Stimulated activated CD4-positive, alpha-beta T cell treated with anti-CD3 and anti-CD28 coated beads, TNF-alpha, amount 100 ng/mL, for 1 hour (primary cell): ENCODE measurements around the gene DPF3.

Experiments used
- DNase-seq, 3 donors: peaks; one replicate each; pipeline ENCODE4 v3.0.0-alpha.2; 2020; ENCODE audit warnings: low read depth in 3 of 3, low spot score in 1 of 3

DPF3 gene

DNA sequence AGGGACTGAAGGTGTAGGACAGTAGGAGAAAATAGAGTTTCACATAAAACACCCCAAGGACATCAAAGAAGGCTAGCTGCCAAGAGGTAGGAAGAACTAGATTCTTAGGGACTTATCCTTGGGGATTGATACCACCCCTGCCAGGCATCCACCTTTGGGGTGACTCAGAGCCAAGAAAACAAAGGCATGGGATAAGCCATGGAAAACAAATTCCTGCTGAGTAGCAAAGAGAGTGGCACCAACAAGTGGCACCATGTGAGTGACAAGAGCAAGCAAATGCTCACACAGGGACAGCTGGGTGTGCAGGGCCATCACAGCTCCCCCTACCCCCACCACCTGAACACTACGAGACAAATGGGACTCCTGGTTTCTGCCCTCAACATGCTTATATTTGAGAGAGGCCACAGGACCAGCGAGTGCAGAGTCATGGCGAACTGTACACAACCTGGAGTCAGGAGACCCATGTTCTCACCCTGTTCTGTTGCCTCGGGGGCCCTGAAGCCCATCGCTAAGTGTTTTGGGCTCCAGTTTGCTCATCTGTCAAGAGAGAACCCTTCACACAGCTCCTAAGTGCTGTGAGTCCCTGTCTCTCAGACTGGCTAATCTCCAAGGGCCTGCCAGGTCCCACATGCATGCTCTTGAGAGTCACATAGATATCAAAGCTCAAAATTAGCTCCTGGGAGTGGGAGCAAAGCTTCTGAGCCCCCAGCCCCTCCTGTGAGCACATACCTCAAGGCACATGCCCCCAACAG is 91.9 kb downstream of the DPF3 start:
- no peak for DNase-seq

DNA sequence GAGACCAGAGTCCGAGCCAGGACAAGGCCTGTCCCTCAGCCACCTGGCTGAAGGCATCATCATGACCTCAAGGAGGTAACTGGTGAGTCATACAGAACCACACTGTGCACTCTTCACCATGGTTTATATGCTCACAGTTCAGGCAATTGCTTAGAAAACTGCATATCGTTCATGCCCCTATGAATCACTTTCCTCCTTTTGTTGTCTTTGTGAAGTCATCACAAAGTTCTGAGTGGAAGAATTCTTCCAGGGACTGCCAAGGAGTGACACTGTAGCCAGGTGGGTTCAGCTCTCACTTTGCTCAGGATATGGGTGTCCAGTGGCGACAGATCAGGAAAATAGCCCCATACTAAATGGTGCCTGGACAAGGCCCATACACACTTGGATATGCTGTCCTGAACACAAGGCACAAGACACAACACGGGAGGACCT is 92.5 kb downstream of the DPF3 start:
- DNase-seq: no peak

DNA sequence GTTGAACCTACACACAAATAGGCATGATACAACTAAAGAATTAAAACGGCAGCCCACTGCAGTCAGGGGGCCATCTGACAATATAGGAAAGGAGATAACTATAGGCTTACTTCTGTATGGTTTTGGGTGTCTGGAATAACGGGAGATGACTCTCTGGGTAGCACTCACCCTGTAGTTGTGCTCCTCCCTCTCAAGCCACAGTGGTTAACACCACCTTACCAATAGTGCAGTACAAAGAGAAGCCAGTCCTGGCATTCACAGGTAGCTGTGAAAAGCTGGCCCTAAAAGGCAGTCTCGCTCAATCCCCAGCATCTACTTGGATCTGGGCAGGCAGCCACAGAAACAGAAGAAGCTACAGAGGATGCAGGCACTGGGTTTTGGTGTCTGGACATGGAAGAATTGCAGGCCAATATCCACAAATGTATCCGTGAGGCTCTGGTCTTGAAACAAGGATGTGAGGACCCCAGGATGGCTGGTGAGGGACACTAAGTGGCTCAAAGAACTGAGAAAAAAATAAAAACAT is 93.0 kb downstream of the DPF3 start:
- DNase-seq: no peak

DNA sequence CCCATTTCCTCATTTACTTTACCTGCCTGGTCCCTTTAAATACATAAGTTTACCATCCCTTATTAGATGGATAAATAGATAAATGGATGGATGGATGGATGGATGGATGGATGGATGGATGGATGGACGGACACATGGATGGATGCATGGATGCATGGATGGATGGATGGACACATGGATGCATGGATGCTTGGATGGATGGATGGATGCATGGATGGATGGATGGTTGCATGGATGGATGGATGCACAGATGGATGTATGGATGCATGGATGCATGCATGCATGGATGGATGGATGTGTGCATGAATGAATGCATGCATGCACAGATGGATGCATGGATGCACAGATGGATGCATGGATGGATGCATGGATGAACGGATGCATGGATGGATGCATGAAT is 93.6 kb downstream of the DPF3 start:
- DNase-seq: no peak

DNA sequence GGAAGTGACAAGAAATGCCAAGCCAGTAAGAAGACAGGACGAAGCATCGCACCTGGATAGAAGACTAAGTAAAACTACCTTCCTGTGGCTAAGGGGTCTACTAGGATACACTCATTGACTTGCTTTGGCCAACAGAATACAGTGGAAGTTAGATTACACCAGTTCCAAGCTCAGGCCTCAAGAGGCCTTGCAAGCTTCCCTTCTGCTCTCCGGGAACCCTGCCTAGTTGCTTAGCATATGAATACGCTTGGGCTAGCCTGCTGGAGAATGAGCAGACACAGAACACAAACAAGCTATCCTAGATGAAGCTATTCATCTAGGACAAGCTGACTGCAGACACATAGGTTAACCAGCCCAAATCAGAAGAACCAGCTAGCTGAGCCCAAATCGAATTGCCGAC is 97.0 kb downstream of the DPF3 start:
- DNase-seq: no peak

DNA sequence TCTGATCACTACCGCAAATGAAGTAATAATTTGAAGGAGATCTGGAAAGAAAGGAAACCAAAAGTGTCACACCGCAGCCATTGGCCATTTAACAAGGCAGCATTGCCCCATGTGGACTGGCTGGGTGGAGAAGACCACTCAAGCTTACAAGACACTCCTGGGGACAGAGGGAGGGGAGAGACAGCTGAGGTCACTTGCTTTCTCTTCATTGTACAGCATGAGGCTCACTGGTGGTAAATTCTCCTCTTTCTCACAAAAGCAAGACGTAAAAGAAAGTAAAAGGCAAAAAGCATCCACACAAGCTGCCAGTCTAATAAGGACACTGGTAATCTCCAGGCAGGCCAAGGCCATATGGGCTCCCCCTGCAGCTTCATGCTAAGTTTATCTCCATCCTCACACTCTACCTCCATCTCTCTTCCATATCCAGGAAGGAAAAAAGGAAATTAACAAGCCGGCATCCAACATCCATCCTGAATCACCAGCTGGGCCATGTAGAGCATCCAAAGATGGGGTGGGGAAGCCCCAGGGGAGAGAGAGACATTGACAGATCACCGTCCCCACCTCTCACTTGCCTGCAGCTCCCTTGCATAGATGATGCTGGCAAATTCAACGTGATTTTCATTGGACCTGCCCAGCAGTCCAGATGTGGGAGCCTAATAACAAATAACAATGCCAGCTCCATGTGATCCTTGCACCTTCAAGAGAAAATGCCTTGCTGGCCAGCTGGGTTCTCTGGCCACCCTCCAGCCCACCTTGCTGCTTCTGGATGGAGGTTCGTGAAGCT is 100.6 kb downstream of the DPF3 start:
- no peak for DNase-seq

DNA sequence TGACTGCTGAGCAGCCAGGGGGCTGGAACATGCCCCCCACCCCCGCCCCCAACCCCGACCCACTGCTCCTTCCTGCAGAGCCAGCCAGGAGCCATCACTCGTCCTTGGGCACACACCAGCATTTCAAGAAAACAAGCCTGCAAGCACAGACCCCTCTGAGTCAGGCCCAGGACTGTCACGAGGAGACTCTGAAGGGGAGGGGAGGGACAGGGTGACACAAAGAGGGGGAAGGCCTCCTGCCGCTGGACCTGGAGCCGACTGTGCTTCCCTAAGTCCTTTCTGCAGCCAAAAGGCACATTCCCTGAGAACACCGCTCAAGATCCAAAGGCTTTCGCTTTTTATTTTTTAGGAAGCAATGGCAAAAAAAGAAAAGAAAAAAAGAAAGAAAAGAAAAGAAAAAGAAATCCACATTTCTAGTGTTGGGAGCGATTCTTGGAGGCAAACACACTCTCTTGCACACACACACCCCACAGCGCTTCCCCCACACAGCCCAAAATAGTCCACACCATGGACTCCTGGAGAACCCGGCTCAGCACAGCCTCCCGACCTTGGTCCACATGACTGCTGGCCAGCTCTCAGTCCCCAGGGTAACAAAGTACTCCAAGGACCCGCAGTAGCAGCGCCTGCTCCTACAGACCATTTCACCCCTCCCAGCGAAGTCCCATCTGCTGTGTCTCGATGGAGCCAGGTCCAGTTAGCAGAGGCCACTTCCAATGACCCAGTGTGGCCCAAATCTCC is 101.7 kb downstream of the DPF3 start:
- DNase-seq: no peak

DNA sequence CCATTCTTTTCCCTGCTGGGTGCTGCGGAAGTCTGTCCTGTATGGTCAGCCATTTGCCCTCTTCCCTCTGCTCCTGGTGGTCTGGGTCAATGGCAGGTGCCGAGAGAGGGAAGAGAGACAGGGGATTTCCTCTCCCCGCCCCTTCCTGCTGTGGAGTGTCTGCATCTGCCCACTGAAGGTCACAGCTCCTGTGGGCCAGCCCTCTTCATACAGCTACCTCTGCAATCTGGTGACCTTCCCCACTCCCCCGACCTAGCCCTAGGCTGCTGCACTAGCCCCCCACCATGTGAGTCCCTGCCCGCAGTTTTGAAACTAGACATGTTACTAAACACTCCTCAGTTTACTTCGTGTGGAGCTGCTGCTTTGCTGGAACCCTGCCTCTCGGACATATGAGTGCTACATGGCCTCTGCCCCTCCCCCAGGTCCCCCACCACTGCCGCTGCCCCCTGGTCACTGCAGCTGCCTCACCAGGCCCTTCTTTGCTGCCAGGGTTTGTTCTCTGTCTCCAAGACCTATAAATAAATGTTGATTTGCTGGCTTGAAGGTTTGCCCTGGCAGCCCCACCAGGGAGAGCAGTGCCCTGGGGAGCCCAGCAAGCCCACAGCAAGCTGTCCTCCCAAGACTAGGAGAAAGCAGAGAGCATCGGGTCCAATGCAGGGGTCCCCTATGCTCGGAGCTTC is 102.9 kb downstream of the DPF3 start:
- no peak for DNase-seq

DNA sequence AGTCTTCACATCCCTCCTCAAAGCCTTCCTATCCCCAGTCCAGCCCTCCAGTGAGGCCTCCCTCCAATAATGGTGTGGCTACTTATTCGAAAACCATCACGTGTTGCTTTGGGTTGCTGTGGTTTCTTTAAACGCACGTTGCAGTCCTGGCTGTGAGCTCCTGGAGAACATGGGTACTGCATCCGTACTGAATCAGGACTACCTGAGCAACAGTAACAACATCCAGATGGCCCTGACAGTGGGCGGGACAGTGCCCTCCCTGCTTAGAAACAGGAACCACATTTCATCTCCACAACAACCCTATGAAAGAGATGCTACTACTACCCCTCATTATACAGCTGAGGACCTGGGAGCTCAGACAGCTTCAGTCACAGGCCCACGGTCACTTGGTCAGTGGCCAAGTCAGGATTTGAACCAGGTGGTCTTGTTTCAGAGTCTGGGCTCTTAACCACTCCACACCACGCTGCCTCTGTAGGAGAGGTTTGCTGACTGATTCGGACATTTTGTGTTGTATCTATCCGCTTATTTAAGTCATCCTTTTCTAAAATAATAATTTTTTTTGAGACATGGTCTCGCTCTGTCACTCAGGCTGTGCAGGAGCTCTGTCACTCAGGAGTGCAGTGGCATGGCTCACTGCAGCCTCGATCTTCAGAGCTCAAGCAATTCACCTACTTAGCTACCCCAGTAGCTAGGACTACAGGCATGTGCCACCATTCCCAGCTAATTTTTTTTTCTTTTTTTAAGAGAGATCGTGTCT is 104.8 kb downstream of the DPF3 start:
- no peak for DNase-seq

DNA sequence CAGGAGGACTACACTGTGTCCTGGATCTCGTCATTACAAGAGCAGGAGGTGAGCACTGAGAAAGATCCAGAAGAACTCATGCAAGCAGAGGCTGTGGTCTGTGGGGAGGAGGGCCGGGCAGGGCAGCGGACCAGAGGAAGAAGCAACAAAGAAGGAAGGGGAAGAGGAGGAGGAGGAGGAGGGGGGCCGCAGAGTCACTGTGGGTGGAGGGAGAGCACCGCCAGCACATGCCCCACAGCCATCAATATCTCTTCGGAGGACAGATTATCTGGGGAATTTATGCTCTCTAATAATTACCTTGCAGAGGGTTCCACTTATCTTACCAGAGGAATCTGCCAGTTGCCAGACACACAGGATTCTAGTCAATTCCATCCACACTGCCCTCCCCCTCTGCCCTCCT is 105.6 kb downstream of the DPF3 start:
- no peak for DNase-seq

DNA sequence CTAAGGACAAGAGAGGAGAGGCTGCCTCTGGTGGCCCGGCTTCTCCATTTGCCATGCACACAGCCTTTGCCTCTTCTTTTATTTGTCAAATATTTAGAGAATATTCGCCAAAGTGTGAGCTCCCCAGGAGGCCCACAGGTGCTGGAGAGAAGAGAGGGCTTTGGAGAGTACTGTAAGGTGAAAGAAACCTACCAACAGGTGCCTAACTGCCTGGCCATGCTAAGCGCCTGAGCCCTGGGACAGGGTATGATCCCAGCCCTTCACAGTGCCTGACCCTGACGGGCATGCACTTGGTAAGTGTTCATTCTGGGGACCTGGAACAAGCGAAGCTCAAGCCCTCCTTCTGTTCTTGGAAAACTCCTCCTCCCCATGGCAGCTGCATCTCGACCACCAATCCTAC is 106.1 kb downstream of the DPF3 start:
- no peak for DNase-seq

DNA sequence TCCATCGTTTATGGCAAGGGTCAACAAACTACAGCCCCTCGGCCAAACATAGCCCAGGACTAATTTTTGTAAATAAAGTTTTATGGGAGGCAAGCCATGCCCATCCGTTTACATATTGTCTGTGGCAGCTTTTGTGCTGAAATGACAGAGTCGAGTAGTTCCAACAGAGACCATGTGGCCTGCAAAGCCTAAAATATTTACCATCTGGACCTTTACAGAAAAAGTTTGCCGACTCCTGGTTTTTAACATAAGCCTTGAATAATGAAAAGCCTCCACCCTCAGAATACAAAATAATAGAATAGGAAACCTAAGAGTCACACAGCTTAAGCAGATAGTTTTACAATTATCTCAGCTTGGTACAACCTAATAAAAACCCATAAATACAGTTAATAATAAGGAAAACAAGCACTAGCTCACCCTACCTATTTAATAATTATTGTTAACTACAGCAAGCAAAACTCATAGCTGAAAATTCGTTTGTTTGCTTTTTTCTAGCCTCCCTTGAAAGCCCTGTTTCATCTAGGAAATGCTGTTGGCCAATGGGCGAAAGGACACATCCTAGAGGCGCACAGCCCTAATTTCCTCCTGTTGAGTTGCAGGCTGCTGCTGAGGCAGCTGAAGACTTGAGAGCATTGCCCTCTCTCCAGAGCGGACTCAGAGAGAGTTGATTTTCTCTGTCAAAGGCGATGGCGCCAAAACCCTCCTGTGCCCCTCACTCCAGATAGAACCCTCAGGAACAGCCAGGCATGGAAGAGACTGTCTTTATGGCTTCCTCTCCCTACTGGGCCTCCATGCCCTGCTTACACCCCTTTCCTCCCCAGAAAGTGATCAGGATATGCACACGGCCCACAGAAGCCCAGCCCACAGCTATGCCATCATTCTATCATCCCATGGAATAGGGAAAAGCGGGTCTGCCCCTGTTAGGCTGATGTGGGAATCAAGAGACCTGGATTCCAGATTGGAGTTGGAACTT is 107.2 kb downstream of the DPF3 start:
- no peak for DNase-seq

DNA sequence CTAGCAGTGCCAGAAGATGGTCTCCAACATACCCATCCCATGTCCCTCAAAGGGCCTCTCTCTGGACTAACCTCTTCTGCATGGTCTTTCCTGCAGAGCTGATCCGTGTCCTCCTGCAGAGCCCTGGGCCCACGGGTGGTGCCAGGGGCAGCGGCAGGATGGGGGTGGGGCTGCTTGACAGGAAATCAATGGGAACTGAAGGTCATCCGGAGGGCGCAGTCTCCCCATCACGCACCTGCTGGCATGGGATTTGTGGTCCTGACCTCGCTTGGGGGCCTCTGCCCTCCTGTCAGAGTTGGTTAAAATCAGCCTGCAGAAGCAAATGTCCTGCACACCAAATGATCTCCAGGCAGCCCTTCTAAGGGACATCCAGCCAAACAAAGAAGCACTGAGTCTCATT is 110.2 kb downstream of the DPF3 start:
- no peak for DNase-seq

DNA sequence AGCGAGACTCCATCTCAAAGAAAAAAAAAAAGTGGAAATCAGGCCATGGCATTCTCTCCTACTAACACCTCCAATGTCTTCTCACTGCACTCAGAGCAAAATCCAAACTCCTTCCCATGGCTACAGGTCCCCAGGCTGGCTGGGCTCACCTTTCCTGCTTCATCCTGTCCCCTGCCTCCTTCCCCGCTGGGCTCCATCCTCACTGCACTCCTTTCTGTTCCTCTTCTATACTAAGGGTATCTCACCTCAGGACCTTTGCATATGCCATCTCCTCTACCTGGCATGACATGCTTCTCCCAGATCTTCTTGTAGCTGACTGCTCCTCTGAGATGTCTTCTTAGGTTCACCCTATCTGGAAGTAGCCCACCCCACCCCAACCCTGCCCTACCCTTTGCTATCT is 111.1 kb downstream of the DPF3 start:
- no peak for DNase-seq

DNA sequence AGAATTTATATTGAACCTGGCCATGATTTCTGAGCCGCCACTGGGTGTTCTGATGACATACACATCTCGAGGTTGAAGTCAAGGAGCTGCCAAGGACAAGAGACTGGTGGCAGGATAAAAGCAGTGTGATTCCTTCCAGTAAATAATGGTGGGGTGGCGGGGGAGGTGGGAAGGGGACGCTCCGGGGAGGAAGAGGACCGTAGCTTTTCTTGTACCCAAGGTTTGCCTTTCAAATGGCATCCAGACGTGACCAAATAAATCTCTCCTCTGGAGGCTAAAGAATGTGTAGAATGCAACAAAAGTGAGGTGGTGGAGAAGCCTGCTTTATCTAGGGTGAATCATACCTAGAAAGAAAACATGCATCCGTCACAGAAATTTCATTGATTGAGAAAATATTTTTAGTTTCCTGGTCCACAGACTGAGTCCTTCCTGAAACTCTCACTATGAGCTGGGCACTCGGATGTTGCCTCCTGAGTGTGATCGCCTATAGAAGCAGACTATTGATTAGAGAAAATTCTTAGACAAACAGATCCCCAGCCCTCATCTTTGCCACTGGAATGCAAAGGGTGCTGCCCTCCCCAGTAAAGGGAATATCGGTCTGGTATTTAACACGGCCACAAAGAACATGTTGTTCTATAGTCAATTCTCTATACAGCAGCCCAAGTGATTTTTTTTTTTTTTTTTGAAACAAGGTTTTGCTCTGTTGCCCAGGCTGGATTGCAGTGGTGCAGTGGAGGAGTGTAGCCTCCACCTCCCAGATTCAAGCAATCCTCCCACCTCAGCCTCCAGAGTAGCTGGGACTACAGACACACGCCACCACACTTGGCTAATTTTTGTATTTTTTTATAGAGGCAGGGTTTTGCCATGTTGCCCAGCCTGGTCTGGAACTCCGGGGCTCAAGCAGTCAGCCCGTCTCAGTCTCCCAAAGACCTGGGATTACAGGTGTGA is 112.1 kb downstream of the DPF3 start:
- no peak for DNase-seq

DNA sequence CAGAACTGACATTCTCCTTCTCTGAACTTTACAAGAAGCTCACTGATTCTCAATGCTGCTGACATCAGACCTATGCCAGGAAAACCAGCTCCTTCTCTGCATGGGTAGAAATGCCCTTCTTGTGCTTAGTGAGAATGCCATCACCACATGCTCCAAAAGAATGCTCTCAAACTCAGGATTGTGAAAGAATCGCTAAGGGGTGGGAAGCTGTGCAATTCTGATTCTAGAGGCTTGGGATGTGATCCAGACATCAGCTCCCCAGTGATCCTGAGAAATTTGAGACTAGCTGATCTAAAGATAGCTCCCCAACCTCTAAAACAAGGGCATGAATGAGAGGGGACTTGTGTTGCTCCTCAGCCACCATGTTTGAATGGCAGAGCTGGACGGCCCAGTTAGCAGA is 113.2 kb downstream of the DPF3 start:
- no peak for DNase-seq

DNA sequence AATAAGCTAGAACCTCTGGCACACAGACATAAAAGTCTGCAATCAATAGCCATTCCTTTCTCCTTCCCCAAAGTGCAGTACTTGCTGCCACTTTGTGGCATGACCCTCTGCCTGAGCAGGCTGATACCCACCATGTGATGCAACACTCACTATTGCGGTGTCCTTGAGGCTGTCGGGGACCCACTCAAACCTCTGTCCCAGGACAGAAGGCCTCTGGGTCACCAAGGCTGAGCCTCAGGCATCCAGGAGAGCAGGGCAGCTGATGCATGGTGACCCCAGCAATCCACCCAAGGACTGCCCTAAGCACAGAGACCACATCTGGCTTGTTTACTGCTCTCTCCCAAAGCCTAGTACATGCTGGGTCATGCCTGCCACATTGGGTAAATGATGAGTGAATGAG is 114.2 kb downstream of the DPF3 start:
- DNase-seq: no peak

DNA sequence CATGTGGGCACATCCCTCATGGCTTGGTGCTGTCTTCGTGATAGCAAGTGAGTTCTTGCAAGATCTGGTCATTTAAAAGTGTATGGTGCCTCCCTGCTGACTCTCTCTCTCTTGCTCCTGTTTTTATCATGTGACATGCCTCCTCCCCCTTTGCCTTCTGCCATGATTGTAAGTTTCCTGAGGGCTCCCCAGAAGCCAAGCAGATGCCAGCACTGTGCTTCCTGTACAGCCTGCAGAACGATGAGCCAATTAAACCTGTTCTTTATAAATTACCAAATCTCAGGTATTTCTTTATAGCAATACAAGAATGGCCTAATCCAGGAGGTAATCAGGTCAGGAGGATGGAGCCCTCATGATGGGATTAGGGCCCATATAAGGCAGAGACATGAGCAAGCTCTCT is 116.3 kb downstream of the DPF3 start:
- DNase-seq: no peak
